Fibroblast of the conjunctiva (primary cell): ENCODE results near the gene RGS9BP.
"Not testable (repeated sequence)": the region's sequence is repeated elsewhere in the genome, so short reads cannot be mapped to it uniquely, and the experiment has no call there.

Source experiments
- DNase-seq: peaks from one replicate; pipeline ENCODE4 v3.0.0-alpha.2; 2010; ENCODE audit warnings: low read depth

Gene RGS9BP

GRCh38 chr19:32671883-32672593 is 3.6 kb upstream of the RGS9BP start:
- DNase-seq: no peak

DNA sequence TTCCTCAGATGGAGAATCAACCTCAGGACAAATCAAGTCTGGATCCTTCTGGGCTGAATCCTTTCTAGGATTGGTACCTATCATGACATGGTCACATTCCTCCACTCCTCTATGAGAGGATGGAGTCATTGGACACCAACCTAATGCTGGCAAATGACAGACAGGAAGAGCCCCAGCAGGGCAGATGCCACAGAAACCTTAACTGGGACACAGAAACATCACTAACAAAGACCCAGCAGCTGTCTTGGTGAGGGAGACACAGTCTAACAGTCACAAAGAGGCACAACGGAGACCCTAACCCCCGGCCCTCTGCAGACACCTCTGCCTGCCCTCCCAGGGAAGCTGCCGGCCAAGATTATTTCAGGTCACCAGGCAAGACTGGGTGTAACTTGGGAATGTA is 2.8 kb upstream of the RGS9BP start:
- no peak for DNase-seq

DNA sequence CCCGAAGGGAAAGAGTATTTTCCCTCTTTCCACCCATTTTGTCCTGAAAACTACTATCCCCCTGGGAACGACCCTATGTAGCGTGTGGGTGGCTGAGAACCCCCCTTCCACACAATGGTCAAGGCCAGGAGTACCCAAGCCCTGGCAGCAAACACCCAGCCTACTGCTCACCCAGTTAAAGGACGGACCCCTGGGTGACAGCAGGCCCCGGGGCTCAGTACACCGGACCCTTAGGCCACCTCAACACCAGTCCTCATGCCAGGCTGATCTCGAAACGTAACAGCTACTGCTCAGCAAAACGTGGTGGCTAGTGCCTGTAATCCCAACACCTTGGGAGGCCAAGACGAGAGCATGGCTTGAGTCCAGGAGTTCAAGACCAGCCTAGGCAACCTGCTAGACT is 2.1 kb upstream of the RGS9BP start:
- no peak for DNase-seq

DNA sequence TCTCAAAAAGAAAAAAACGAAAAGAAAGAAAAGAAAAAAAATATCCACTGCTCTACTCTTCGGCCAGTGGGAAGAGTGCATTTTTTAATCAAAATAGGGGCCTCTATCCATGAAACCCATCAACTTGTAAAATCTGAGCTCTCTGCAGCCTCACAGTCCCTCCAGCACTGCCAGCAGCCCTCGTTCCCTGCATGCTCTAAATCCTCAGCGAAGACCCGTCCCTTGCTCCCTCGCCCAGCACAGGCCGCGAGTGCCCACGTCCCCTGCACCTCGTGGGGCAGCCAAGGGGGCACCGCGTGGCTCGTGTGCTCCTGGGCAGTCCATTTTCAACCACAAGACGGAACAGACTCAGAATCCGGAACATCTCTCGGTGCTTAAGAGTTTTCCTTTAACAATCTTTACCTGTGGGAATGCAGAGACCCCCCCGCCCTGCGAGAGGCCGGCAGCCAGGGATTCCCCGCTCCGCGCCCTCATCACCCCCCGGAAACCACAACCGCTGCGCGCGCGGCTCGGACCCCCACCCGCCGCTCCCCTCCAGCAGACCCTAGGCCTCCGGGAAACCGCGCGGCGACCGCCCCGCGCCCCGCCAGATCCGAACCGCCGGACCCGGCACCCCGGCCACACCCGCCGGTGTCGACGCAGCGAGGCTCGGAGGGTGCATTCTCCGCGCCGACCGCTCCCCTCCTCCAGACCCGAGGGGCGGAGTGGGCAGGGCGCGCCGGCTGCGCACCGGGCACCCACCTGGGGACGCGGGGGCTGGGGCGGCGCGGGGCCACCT is 1.3 kb upstream of the RGS9BP start:
- DNase-seq: no peak

- DNase-seq: peak; percentile 95
Observed at GRCh38 chr19:32674931-32675719, 523 bp upstream of the RGS9BP start, which contains the start of gene ANKRD27. Gene ANKRD27, minus strand, starts transcription at chr19:32675180. Its CDS starts 16,165 bp downstream, at chr19:32659015.

- no peak for DNase-seq
Observed at GRCh38 chr19:32676186-32676894, 692 bp downstream of the RGS9BP start.

GRCh38 chr19:32676895-32677359 is 1.3 kb downstream of the RGS9BP start:
- no peak for DNase-seq

GRCh38 chr19:32677657-32678056 is 2.0 kb downstream of the RGS9BP start:
- DNase-seq: peak; percentile 53

DNA sequence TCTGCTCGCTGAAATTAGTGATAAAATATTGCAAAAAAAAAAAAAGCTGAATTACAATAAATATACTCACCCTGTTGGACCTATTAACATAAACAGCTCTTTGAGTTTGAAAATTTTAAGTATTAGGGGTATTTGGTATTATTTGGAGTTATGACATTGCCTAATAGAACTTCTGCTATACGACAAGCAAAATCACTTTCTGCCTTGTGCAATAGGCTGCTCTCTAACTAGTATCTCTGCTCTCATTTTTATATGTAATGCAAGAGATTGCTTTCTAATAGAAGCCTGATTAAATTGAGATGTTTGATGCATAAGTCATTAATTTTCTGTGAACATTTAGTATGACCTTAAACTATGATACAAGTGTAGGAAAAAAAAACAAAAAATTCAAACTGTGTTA is 5.3 kb downstream of the RGS9BP start:
- DNase-seq: no peak

DNA sequence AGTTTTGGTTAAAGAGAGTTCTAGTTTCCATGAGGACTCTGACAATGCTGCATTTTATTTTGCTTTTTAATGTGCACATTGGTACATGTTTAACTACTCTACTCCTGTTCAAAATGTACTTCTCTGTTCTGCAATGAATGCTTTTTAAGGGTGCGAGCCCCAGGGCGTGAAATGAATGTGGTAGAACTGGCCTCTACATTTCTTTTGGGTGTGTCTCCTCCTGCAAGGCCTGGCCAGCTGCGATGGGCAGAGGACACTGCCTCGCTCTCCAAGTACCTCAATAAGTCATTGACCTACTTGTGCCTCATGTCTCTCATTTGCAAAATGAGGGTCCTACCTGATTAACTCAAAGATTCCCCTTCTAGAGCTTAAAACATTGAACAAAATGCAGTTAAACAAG is 6.7 kb downstream of the RGS9BP start:
- no peak for DNase-seq

DNA sequence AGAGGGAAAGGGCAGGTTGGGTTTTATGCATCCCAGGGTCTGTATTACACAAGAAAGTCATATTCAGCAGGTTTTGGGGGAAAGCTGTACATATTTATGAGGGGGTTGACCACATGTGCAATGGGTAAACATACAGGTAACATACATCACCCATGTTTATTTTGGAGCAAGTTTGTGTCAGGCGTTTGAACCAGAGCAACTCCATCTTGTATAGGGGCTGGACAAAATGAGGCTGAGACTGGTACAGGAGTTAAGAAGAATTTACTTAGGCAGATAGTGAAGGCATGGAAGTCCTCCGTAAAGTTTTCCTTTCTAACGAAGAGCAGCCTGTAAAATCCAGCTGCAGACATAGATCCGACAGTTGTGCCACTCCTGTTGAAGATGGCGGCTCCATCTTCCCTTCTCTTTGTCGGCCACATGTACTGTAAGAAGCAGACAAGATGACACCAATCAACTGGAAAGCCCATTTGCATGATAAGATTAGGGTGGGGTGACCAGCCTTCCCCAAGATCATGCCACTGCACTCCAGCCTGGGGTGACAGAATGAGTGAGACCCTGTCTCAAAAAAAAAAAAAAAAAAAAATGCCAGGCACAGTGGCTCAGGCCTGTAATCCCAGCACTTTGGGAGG is 11.3 kb downstream of the RGS9BP start:
- no peak for DNase-seq

GRCh38 chr19:32687681-32688080 is 12.0 kb downstream of the RGS9BP start:
- no peak for DNase-seq

- no peak for DNase-seq
Observed at GRCh38 chr19:32688311-32688710, 12.7 kb downstream of the RGS9BP start.

DNA sequence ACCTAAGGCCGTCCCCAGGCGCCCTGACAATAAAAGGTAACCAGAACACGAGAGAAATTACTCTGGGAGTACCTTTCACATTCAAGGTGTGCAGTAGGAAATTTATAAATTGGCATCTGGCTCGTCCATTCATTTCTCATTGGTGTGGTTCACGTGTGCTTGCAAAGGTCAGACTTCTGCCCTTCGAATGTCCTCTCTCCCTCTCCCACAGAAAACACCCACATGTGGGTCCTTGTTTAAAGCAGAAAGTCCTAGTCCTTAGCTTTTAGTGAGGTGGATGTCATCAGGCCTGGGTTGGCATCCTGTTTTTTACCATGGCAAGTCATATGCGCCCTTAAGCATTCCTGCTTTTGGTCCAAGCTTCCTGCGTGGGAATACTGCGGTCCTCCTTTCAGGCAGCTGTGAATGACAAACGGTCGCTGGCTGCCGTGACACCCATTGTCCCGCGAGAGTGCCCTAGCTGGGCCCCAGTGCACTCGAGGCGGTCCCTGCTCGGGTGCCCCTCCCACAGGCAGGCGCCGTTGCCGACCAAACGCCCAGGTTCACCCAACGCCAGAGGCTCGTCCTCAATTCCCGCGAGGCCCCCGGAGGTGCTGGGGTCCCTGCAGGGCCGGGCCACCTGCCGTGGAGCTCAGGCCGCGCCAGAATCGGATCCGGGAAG is 15.8 kb downstream of the RGS9BP start, which contains the start of gene NUDT19:
TSS of gene NUDT19 (plus strand) at position 531 of the 661 bp plus-strand sequence. CDS start 140 bp downstream, outside the sequence.
- peak; percentile 37 for DNase-seq

DNA sequence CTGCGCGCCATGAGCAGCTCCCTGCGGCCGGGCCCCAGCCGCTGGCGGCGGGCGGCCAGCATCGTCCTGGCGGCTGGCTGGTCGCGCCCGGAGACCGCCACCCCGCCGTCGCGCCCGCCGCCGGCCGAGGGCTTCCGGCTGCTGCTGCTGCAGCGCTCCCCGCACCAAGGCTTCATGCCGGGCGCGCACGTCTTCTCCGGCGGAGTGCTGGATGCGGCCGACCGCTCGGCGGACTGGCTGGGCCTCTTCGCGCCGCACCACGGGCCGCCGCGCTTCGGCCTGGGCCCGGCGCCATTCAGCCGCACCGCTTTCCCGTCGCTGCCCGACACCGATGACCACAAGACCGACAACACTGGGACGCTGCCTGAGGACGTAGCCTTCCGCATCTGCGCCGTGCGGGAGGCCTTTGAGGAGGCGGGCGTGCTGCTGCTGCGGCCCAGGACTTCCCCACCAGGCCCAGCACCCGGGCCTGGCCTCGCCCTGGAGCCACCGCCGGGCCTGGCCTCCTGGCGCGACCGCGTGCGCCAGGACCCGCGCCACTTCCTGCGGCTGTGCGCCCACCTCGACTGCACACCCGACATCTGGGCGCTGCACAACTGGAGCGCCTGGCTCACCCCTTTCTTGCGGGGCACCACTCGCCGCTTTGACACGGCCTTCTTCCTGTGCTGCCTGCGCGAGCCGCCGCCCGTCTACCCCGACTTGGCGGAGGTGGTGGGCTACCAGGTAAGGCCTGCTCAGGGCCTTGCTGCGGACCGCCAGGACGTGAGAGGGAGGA is 16.5 kb downstream of the RGS9BP start:
- peak; percentile 46 for DNase-seq

GRCh38 chr19:32692727-32693061 is 17.0 kb downstream of the RGS9BP start:
- no peak for DNase-seq

GRCh38 chr19:32693151-32694108 is 17.8 kb downstream of the RGS9BP start:
- not testable (repeated sequence) for DNase-seq

DNA sequence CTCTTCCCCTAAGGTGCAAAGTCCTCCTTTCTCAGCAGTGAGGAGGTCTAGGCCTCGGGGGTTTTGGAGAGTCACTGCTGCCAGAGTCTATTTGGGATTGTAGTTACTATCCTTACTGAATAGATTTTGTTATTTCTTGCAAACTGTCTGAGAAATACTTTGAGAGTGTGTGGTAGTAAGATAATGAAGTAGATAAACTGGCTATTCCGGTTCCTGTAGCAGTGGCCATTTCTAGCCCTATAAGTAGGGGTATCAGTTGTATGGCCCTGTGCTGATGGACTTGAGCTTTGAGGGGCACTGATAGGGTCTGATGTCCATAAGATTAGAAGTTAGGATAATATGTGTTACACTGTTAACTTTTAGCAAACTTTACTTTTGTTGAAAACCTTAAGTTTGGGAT is 18.7 kb downstream of the RGS9BP start:
- DNase-seq: not testable (repeated sequence)

- not testable (repeated sequence) for DNase-seq
Observed at GRCh38 chr19:32694851-32695250, 19.2 kb downstream of the RGS9BP start.
